Measurements from ENCODE around the gene APLNR. TPM values are rescaled to one million over a fixed set of nuclear protein-coding genes. Genes with fewer than 3 reads are reported as not detected.

The APLNR gene
- total RNA-seq, 1 donor from 2014 or later, result 1.2 TPM

- no peak for DNase-seq
- Histone ChIP-seq H3K4me3 (no peak overlapping the region), H3K4me1 (peaks cover 23% of the 10 kb centered on the region), H3K27me3 (no peaks in the 10 kb centered on the region), H3K27ac (no peak overlapping the region), H3K9me3 (no peaks in the 10 kb centered on the region), H3K36me3 (no peaks in the 10 kb centered on the region)
- intact Hi-C loops (cut with DNase I), result no loop called here
- no peak for ATAC-seq
- TF ChIP-seq, protein P1, sequence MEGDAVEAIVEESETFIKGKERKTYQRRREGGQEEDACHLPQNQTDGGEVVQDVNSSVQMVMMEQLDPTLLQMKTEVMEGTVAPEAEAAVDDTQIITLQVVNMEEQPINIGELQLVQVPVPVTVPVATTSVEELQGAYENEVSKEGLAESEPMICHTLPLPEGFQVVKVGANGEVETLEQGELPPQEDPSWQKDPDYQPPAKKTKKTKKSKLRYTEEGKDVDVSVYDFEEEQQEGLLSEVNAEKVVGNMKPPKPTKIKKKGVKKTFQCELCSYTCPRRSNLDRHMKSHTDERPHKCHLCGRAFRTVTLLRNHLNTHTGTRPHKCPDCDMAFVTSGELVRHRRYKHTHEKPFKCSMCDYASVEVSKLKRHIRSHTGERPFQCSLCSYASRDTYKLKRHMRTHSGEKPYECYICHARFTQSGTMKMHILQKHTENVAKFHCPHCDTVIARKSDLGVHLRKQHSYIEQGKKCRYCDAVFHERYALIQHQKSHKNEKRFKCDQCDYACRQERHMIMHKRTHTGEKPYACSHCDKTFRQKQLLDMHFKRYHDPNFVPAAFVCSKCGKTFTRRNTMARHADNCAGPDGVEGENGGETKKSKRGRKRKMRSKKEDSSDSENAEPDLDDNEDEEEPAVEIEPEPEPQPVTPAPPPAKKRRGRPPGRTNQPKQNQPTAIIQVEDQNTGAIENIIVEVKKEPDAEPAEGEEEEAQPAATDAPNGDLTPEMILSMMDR (IDR thresholded peaks at IDR 0.05), result no peak
Observed at GRCh38 chr11:57273448-57274058, 36.5 kb upstream of the APLNR start.

GRCh38 chr11:57269571-57270021 is 32.5 kb upstream of the APLNR start:
- Histone ChIP-seq H3K4me1 (no peaks in the 10 kb centered on the region), H3K4me3 (no peak overlapping the region), H3K36me3 (no peaks in the 10 kb centered on the region), H3K9me3 (no peaks in the 10 kb centered on the region), H3K27me3 (no peaks in the 10 kb centered on the region), H3K27ac (no peak overlapping the region)
- TF ChIP-seq, protein P1 (IDR thresholded peaks at IDR 0.05), result no peak
- DNase-seq (no peak), ATAC-seq (no peak)
- intact Hi-C loops (cut with DNase I), result no loop called here

DNA sequence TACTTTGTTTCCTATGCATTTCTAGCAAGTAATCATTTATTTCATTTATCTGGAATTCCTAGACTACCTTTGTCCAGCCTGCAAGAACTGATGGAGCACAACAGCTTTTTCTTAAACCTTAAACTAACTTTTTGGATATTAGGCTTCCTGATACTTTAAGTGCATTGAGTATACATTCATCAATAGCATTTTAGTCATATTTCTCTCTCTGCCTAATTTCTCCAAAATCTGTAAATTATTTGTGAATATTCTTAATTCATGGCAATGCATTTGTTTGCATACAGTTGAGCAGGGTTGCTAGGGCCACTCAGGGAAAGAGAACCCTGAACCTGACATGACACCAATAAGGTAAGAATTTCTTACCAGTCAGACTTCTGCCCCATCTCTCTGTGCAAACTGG is 29.1 kb upstream of the APLNR start:
- Histone ChIP-seq H3K9me3 (no peaks in the 10 kb centered on the region), H3K4me1 (no peaks in the 10 kb centered on the region), H3K36me3 (no peaks in the 10 kb centered on the region), H3K27me3 (no peaks in the 10 kb centered on the region), H3K27ac (no peak overlapping the region), H3K4me3 (no peak overlapping the region)
- no peak for DNase-seq
- TF ChIP-seq, protein P1 (IDR thresholded peaks at IDR 0.05), result no peak
- intact Hi-C loops (cut with DNase I), result no loop called here
- ATAC-seq, result no peak

DNA sequence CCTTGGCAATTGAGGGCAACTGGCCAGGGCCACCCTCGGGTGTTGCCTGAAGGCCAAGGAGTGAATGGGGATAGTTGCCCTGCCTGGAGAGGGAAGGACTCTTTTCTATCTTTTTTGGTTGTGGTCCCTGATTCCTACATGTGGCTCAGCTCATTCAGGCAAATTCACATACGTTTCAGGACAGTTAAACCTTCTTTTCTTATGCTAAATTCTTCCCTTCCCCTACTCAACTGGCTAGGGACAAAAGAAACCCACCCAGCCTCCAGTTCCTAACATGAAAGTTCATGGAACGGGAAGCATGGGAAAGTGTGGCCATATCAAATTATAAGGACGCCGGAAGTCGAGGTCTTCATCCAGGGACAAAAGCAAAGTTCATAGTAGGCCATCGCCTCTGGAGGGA is 26.3 kb upstream of the APLNR start:
- Histone ChIP-seq H3K4me1 (no peaks in the 10 kb centered on the region), H3K4me3 (no peak overlapping the region), H3K27me3 (no peaks in the 10 kb centered on the region), H3K27ac (no peak overlapping the region), H3K9me3 (no peaks in the 10 kb centered on the region), H3K36me3 (no peaks in the 10 kb centered on the region)
- ATAC-seq, result no peak
- intact Hi-C loops (cut with DNase I), result no loop called here
- DNase-seq, result no peak
- TF ChIP-seq, protein P1 (IDR thresholded peaks at IDR 0.05), result no peak

- no peaks in the 10 kb centered on the region for H3K4me1 ChIP-seq
- no peak overlapping the region for H3K4me3 ChIP-seq
- no peak for ATAC-seq
- no peak overlapping the region for H3K27ac ChIP-seq
- no peak for DNase-seq
- intact Hi-C loops (cut with DNase I), result no loop called here
- TF ChIP-seq, protein P1 (IDR thresholded peaks at IDR 0.05), result no peak
- H3K36me3 ChIP-seq, result no peaks in the 10 kb centered on the region
- no peaks in the 10 kb centered on the region for H3K9me3 ChIP-seq
- no peaks in the 10 kb centered on the region for H3K27me3 ChIP-seq
Observed at GRCh38 chr11:57262157-57262556, 25.1 kb upstream of the APLNR start.

Measured in upper lobe of right lung (tissue), 1 donor.